Esophagus squamous epithelium (tissue), 4 donors: ENCODE data around the gene TMEM240.

Experiments used
- POLR2A ChIP-seq, 4 donors: fragments of 450-650 bp; IDR thresholded peaks; one replicate each; pipeline ENCODE4 v1.6.1; 2017; ENCODE audit warnings: antibody characterized with exemption in 4 of 4, mild to moderate bottlenecking in 4 of 4, moderate library complexity in 3 of 4
- TF ChIP-seq, protein P1 (sequence below), 6 experiments: fragments of 450-650 bp in 4 of 6; fragments of 200-600 bp in 2 of 6; sonication (generic) in 2 of 6; IDR thresholded peaks; one replicate each; pipeline ENCODE4 v1.5.1; 2016 to 2019; ENCODE audit warnings: antibody characterized with exemption in 6 of 6, mild to moderate bottlenecking in 4 of 6, moderate library complexity in 4 of 6

DNA sequence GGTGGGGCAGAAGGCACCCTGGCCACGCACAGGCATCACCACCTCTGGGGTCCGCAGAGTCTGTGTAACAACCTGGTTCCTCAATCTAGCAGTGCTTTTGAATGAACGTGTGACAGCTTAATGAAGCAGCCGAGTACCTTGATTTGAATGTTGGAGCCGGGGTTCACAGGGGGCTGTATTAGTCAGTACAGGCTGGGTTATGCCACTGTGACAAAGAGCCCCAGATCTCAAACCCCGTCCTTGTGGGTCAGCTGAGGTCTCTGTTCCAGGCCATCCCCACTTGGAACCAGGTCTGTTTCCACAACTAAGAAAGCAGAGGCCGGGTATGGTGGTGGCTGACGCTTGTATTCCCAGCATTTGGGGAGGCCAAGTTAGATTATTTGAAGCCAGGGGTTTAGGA is 10.5 kb downstream of the TMEM240 start:
- TF ChIP-seq POLR2A (IDR thresholded peaks at IDR 0.05) = no peak
- TF ChIP-seq, protein P1, sequence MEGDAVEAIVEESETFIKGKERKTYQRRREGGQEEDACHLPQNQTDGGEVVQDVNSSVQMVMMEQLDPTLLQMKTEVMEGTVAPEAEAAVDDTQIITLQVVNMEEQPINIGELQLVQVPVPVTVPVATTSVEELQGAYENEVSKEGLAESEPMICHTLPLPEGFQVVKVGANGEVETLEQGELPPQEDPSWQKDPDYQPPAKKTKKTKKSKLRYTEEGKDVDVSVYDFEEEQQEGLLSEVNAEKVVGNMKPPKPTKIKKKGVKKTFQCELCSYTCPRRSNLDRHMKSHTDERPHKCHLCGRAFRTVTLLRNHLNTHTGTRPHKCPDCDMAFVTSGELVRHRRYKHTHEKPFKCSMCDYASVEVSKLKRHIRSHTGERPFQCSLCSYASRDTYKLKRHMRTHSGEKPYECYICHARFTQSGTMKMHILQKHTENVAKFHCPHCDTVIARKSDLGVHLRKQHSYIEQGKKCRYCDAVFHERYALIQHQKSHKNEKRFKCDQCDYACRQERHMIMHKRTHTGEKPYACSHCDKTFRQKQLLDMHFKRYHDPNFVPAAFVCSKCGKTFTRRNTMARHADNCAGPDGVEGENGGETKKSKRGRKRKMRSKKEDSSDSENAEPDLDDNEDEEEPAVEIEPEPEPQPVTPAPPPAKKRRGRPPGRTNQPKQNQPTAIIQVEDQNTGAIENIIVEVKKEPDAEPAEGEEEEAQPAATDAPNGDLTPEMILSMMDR (IDR thresholded peaks at IDR 0.05) = no peak
